ENCODE results near the gene AGBL4.

Gene AGBL4

DNA sequence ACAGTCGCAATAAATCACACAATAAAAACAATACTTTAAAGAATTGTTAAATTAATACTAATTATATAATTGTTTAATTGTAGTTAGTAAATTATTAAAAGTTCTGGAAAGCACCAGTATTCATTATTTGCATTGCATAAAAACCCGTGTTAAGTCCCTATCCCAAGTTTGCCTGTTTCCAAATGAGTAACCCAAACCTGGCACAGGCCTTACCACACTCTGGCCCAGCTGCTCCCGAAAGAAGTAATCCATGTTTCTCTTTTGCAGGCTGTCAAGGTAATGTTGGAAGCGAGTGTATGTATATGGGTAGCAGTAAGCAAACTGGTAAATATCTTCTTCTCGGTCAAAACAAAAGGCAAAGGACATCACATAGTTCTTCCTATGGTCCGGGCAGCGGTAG is 978.4 kb downstream of the AGBL4 start:
- no peak for TF ChIP-seq CTCF (IDR thresholded peaks at IDR 0.05)

GRCh38 chr1:49036700-49037099 is 987.1 kb downstream of the AGBL4 start:
- no peak for TF ChIP-seq CTCF (IDR thresholded peaks at IDR 0.05)

GRCh38 chr1:49028396-49028795 is 995.4 kb downstream of the AGBL4 start:
- no peak for TF ChIP-seq CTCF (IDR thresholded peaks at IDR 0.05)

- no peak for TF ChIP-seq CTCF (IDR thresholded peaks at IDR 0.05)
Measured at GRCh38 chr1:49026230-49026811, 997.4 kb downstream of the AGBL4 start.

DNA sequence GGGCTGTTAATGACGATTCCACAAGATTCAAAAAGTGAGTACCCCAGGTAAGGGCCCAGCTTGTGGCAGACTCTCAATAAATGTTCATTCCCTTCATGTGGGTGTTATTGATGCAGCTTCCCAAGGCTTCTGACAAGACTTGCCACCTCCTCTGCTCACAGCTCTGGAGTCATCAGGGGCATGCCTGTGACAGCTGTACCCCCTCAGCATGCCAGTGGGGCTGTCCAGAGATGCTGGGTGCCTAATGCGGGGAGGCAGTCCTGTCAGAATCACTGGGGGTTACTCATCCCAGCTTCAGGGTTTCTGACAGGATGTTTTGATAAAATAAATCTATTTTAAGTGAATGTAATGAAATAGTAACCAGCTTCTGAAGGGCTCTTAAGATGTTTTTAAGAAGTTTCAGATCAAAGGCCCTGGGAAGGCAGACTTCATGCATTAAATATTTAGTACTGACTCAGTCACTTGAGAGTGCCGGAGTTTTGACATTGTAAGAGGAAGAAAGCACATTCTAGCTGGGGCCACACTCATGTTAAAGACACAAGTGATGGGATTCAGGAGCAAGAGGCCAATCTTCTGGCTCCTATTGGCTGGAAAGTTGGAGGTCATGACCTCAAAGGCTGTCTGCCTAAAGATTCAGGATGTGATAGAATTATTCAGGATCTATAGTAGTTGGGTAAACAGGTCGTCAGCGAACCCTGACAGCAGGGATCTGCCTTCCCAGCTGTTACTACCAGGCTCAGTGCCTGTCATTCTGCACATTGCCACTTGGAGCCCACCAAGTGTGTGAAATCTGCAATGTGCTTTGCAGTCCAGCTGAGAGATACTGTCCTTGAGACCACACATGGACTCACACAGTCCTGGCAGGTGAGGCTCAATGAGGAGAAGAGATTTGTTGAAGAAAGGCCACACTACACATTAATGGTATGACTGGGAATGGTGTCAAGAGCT is 1007.5 kb downstream of the AGBL4 start:
- no peak for TF ChIP-seq CTCF (IDR thresholded peaks at IDR 0.05)

- TF ChIP-seq CTCF (IDR thresholded peaks at IDR 0.05) = no peak
Measured at GRCh38 chr1:49013079-49013478, 1010.7 kb downstream of the AGBL4 start.

GRCh38 chr1:48999321-48999720 is 1024.4 kb downstream of the AGBL4 start:
- no peak for TF ChIP-seq CTCF (IDR thresholded peaks at IDR 0.05)

All from LNCAP (cell line).